ENCODE data around the gene INPP5A.

- no peak for TF ChIP-seq CTCF (IDR thresholded peaks at IDR 0.05)
- no peak for TF ChIP-seq POLR2AphosphoS5 (IDR thresholded peaks at IDR 0.05)
Measured at GRCh38 chr10:132724446-132724845, 186.9 kb downstream of the INPP5A start.

Measured in upper lobe of left lung (tissue), 4 donors.